Choroid plexus epithelial cell (primary cell): ENCODE data around the gene PPM1D.

Experiments
- DNase-seq: peaks from one replicate; pipeline ENCODE4 v3.0.0-alpha.2; 2010; ENCODE audit warnings: low read depth
- H3K4me3 ChIP-seq: 2 replicates; pipeline ENCODE4 v1.5.1; 2011; ENCODE audit warnings: low read depth, mild to moderate bottlenecking, control low read depth, low read length, moderate library complexity
- CTCF ChIP-seq: conservative IDR thresholded peaks from 2 replicates; pipeline ENCODE4 v1.5.1; 2011; ENCODE audit warnings: low read depth, mild to moderate bottlenecking, control low read depth, inconsistent platforms, low read length, moderate library complexity

PPM1D gene

DNA sequence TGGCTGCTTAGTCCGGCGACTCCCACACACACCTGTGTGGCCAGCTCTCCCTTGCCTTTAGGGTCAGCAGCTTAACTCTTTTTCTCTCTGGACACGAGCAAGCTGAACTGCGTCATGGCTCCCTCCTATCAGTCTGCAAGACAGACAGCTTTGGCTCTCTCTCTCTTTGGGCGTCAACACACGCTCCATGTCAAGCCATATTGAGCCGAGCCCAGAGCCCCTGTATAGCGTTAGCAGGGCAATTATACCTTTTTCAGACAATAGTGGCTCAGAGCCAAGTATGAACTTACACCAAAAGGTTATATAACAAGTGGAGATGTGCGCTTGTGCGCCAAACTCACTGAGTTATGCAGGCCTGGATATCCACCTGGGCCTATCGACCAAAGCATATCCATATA is 39.1 kb upstream of the PPM1D start:
- DNase-seq = no peak
- TF ChIP-seq CTCF = no peak
- H3K4me3 ChIP-seq = no peak overlapping the region

GRCh38 chr17:60562421-60562820 is 37.6 kb upstream of the PPM1D start:
- H3K4me3 ChIP-seq = no peak overlapping the region
- DNase-seq = peak; percentile 17
- no peak for TF ChIP-seq CTCF

DNA sequence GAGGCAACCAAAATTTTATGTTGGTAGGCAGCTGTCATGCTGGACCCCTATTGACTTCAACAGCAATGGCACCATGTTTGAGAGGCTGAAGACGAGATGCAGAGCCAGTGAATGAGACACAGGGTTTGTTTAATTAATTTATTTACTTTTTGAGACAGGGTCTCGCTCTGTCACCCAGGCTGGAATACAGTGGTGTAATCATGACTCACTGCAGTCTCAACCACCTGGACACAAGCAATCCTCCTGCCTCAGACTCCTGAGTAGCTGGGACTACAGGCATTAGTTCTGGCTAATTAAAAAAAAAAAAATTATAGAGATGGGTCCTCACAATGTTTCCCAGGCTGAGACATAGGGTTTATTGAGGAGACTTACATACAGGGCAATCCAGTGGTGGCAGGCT is 36.2 kb upstream of the PPM1D start:
- TF ChIP-seq CTCF = no peak
- DNase-seq = no peak
- H3K4me3 ChIP-seq = no peak overlapping the region

DNA sequence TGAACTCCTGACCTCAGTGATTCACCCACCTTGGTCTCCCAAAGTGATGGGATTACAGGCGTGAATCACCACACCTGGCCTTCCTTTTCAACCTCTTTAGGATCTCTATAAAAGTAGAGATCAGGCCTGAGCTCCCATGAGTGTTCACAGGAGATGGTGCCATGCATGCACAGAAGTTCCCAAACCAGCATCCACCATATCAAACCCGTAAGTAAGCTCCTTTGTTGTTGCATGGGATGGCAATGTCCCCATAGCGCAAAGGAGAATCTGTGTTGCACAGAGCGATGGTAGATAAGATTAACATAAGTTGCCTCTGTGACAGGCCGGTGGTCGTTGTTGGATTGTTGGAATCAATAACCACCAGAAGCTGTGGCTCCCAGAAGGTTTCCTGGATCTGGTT is 34.8 kb upstream of the PPM1D start:
- no peak overlapping the region for H3K4me3 ChIP-seq
- DNase-seq = no peak
- TF ChIP-seq CTCF = no peak

- peak; percentile 58 for DNase-seq
- no peak for TF ChIP-seq CTCF
- H3K4me3 ChIP-seq = no peak overlapping the region
Observed at GRCh38 chr17:60573236-60574051, 26.5 kb upstream of the PPM1D start.

GRCh38 chr17:60577147-60577915 is 22.7 kb upstream of the PPM1D start:
- no peak for TF ChIP-seq CTCF
- DNase-seq = peak; percentile 88
- peak overlapping the region; percentile 6 for H3K4me3 ChIP-seq

GRCh38 chr17:60579090-60579489 is 20.9 kb upstream of the PPM1D start:
- no peak overlapping the region for H3K4me3 ChIP-seq
- peak; percentile 90 for DNase-seq
- no peak for TF ChIP-seq CTCF
